Liver (tissue), 9 donors: ENCODE results near the gene WTIP. TPM values are rescaled to one million over a fixed set of nuclear protein-coding genes. Genes with fewer than 3 reads are reported as not detected.
"Not testable (repeated sequence)": the region's sequence is repeated elsewhere in the genome, so short reads cannot be mapped to it uniquely, and the experiment has no call there.

Source experiments
- DNase-seq: peaks from one replicate; pipeline ENCODE4 v3.0.0-alpha.2; 2017; ENCODE audit warnings: low spot score
- H3K27ac ChIP-seq, 2 donors: one replicate each; pipeline ENCODE4 v1.7.0; 2013; ENCODE audit warnings: inconsistent platforms in 2 of 2, low read length in 2 of 2, control low read depth in 1 of 2, low read depth in 1 of 2, mild to moderate bottlenecking in 1 of 2
- H3K27me3 ChIP-seq, 4 donors: one replicate each; pipeline versions ENCODE4 v1.6.1 to v1.7.0; 2013; ENCODE audit warnings: low read length in 3 of 4, inconsistent platforms in 1 of 4, mild to moderate bottlenecking in 1 of 4, moderate library complexity in 1 of 4; ENCODE audit not compliant: control insufficient read depth in 4 of 4, insufficient read depth in 4 of 4
- H3K36me3 ChIP-seq, 4 donors: one replicate each; pipeline versions ENCODE4 v1.6.1 to v1.7.0; 2013; ENCODE audit warnings: low read length in 3 of 4, mild to moderate bottlenecking in 3 of 4, low read depth in 1 of 4, moderate library complexity in 1 of 4; ENCODE audit not compliant: control insufficient read depth in 4 of 4, insufficient read depth in 3 of 4
- H3K4me1 ChIP-seq, 4 donors: one replicate each; pipeline versions ENCODE4 v1.6.1 to v1.7.0; 2013; ENCODE audit warnings: low read length in 3 of 4, mild to moderate bottlenecking in 3 of 4, moderate library complexity in 1 of 4; ENCODE audit not compliant: control insufficient read depth in 4 of 4, insufficient read depth in 4 of 4
- H3K4me3 ChIP-seq, 3 donors: one replicate each; pipeline versions ENCODE4 v1.6.1 to v1.7.0; 2013; ENCODE audit warnings: low read length in 3 of 3, control low read depth in 1 of 3, low read depth in 1 of 3, mild to moderate bottlenecking in 1 of 3
- H3K9ac ChIP-seq, 2 donors: one replicate each; pipeline ENCODE4 v1.7.0; 2013; ENCODE audit warnings: low read length in 2 of 2, mild to moderate bottlenecking in 2 of 2, moderate library complexity in 2 of 2, control low read depth in 1 of 2, low read depth in 1 of 2
- H3K9me3 ChIP-seq, 4 donors: one replicate each; pipeline versions ENCODE4 v1.6.1 to v1.7.0; 2013; ENCODE audit warnings: low read length in 3 of 4; ENCODE audit not compliant: control insufficient read depth in 4 of 4
- CTCF ChIP-seq: fragments of 150-350 bp; IDR thresholded peaks from 2 replicates; pipeline ENCODE4 v1.5.1; 2017; ENCODE audit warnings: improper control_type of control experiment, low read depth, low read length; ENCODE audit not compliant: missing input control
- EGR1 ChIP-seq, 2 donors: IDR thresholded peaks; 2 replicates each; pipeline ENCODE4 v1.6.1; 2016 to 2018; ENCODE audit warnings: antibody characterized with exemption in 2 of 2, low read depth in 2 of 2
- FOXA1 ChIP-seq: IDR thresholded peaks from 2 replicates; pipeline ENCODE4 v1.6.1; 2016; ENCODE audit warnings: antibody characterized with exemption
- FOXA2 ChIP-seq: IDR thresholded peaks from 2 replicates; pipeline ENCODE4 v1.6.1; 2016; ENCODE audit warnings: antibody characterized with exemption
- HNF4A ChIP-seq, 2 donors: conservative IDR thresholded peaks; 2 replicates each; pipeline ENCODE4 v1.6.1; 2016; ENCODE audit warnings: antibody characterized with exemption in 2 of 2, mild to moderate bottlenecking in 2 of 2
- HNF4G ChIP-seq: IDR thresholded peaks from 2 replicates; pipeline ENCODE4 v1.6.1; 2016; ENCODE audit warnings: antibody characterized with exemption
- JUND ChIP-seq, 2 donors: IDR thresholded peaks; 2 replicates each; pipeline ENCODE4 v1.6.1; 2016; ENCODE audit warnings: antibody characterized with exemption in 2 of 2
- MAX ChIP-seq: IDR thresholded peaks from 2 replicates; pipeline ENCODE4 v1.6.1; 2016; ENCODE audit warnings: antibody characterized with exemption
- NR2F2 ChIP-seq: IDR thresholded peaks from 2 replicates; pipeline ENCODE4 v1.6.1; 2016; ENCODE audit warnings: antibody characterized with exemption
- REST ChIP-seq: IDR thresholded peaks from 2 replicates; pipeline ENCODE4 v1.6.1; 2016; ENCODE audit warnings: antibody characterized with exemption, mild to moderate bottlenecking
- SP1 ChIP-seq: IDR thresholded peaks from 2 replicates; pipeline ENCODE4 v1.6.1; 2018; ENCODE audit warnings: antibody characterized with exemption, mild to moderate bottlenecking
- YY1 ChIP-seq: IDR thresholded peaks from 2 replicates; pipeline ENCODE4 v1.6.1; 2016; ENCODE audit warnings: antibody characterized with exemption, mild to moderate bottlenecking
- WGBS: extraction: QIAGEN DNeasy Blood & Tissue Kit; methylation state at CpG from one replicate; pipeline ENCODE4 v1.1.7; 2013; 5-methylcytosine and 5-hydroxymethylcytosine counted together
- polyA plus RNA-seq, 2 donors: library from polyadenylated mRNA; stranded (reverse) in 1 of 2; unstranded in 1 of 2; fragments of 200-250 nt in 1 of 2; fragments of >200 nt in 1 of 2; fragmentation: Nextera tagmentation in 1 of 2; extraction: Ambion mirVana in 1 of 2; gene quantifications; one replicate each; pipeline versions ENCODE4 v1.2.1 to v1.2.3, GENCODE V29; 2013 to 2015
- total RNA-seq, 2 donors: library from RNA; depleted of rRNA; stranded (reverse); fragments of >200 nt; gene quantifications; one replicate each; pipeline ENCODE4 v1.2.3, GENCODE V29; 2014
- donor health status: healthy.
- donor health status: healthy.
- donor health status: healthy.
- donor health status: healthy.
- donor health status: healthy.

Gene WTIP
- total and polyA plus RNA-seq, 4 donors: 0.08 to 2.7 (median 1.6) TPM

- H3K9me3 ChIP-seq, H3K27ac ChIP-seq, H3K36me3 ChIP-seq, H3K27me3 ChIP-seq, H3K4me1 ChIP-seq, H3K4me3 ChIP-seq, DNase-seq, H3K9ac ChIP-seq: not testable (repeated sequence)
- WGBS: 76% methylated on average over 5 of the region's 5 CpGs
These were observed 29.3 kb downstream of the WTIP start for GRCh38 chr19:34510904-34511303.

GRCh38 chr19:34512254-34512822 is 30.8 kb downstream of the WTIP start:
- Histone ChIP-seq H3K36me3 (no peaks in the 10 kb centered on the region), H3K27ac (no peak overlapping the region), H3K27me3 (no peaks in the 10 kb centered on the region), H3K9me3 (peaks cover 0 to 3% (median under 1%) of the 10 kb centered on the region in 4 donors), H3K9ac (no peak overlapping the region), H3K4me3 (no peak overlapping the region), H3K4me1 (no peaks in the 10 kb centered on the region)
- DNase-seq: no peak
- 83% methylated on average over 17 of the region's 17 CpGs for WGBS
- TF ChIP-seq FOXA1: no peak
- TF ChIP-seq FOXA2: no peak
- TF ChIP-seq CTCF: no peak
- TF ChIP-seq JUND (IDR thresholded peaks at IDR 0.05): no peak
- TF ChIP-seq HNF4A (conservative IDR thresholded peaks at IDR 0.05): no peak
- no peak for TF ChIP-seq YY1
- no peak for TF ChIP-seq REST

- Histone ChIP-seq H3K9me3 (peaks cover 0 to 3% (median under 1%) of the 10 kb centered on the region in 4 donors), H3K27me3 (no peaks in the 10 kb centered on the region), H3K4me1 (no peaks in the 10 kb centered on the region), H3K27ac (no peak overlapping the region), H3K9ac (no peak overlapping the region), H3K4me3 (no peak overlapping the region), H3K36me3 (no peaks in the 10 kb centered on the region)
- no peak for DNase-seq
- 83% methylated on average over 6 of the region's 6 CpGs for WGBS
- TF ChIP-seq FOXA2 (no peak), SP1 (no peak), HNF4G (no peak), CTCF (no peak), MAX (no peak), NR2F2 (no peak), EGR1 (IDR thresholded peaks at IDR 0.05; ENCODE audit: low read depth in 2 of 2) (no peak)
These were observed 32.2 kb downstream of the WTIP start for GRCh38 chr19:34513767-34514166.
